Colonic mucosa (tissue), 4 donors: ENCODE results near the gene DGKB. TPM values are rescaled to one million over a fixed set of nuclear protein-coding genes. Genes with fewer than 3 reads are reported as not detected.

Experiments
- DNase-seq: peaks from one replicate; pipeline ENCODE4 v3.0.0-alpha.2; 2020
- H3K27ac ChIP-seq: fragments of 200-600 bp; one replicate; pipeline ENCODE4 v1.8.0; 2021
- H3K27me3 ChIP-seq: fragments of 200-600 bp; one replicate; pipeline ENCODE4 v1.8.0; 2021
- H3K36me3 ChIP-seq: fragments of 200-600 bp; one replicate; pipeline ENCODE4 v1.8.0; 2021
- H3K4me1 ChIP-seq: fragments of 200-600 bp; one replicate; pipeline ENCODE4 v1.8.0; 2021; ENCODE audit warnings: mild to moderate bottlenecking
- H3K4me3 ChIP-seq: fragments of 200-600 bp; one replicate; pipeline ENCODE4 v1.8.0; 2021
- H3K9ac ChIP-seq, 2 donors: one replicate each; pipeline ENCODE4 v1.7.0; 2013; ENCODE audit warnings: control low read depth in 2 of 2, low read depth in 2 of 2, low read length in 2 of 2
- H3K9me3 ChIP-seq: fragments of 200-600 bp; one replicate; pipeline ENCODE4 v1.8.0; 2021
- CTCF ChIP-seq: fragments of 200-600 bp; IDR thresholded peaks from one replicate; pipeline ENCODE4 v1.8.0; 2022; ENCODE audit warnings: antibody characterized with exemption, mild to moderate bottlenecking
- intact Hi-C: fragments of 100-400 bp; cut with DNase I; formaldehyde crosslinking; loops from one replicate; pipeline ENCODE4 v1.14.1; 2022
- total RNA-seq, 2 donors: library from RNA; stranded (reverse); fragmentation: NEBNext Ultra II Directional in 1 of 2; extraction: Animal tissue kit (Norgen Biotek cat#: 25700) in 1 of 2; gene quantifications; one replicate each; pipeline ENCODE4 v1.2.1, GENCODE V29; 2021
- donor health status: healthy.
- donor health status: DM: no; HTN: no; CAD: no.
- donor health status: DM: no; HTN: no; CAD: no.

DGKB gene
- total RNA-seq, 2 donors from 2014 or later, result 0.25 to 0.61 TPM

- H3K4me3 ChIP-seq, result no peak overlapping the region
- no peak for DNase-seq
- intact Hi-C loops, result no loop called here
Measured at GRCh38 chr7:14843755-14844154, 58.8 kb downstream of the DGKB start.

GRCh38 chr7:14842523-14842922 is 60.0 kb downstream of the DGKB start:
- DNase-seq, result no peak
- Histone ChIP-seq H3K9me3 (no peaks in the 10 kb centered on the region), H3K4me1 (no peaks in the 10 kb centered on the region)

More at GRCh38 chr7:14843755-14844154, 58.8 kb downstream of the DGKB start:
- Histone ChIP-seq H3K9me3 (no peaks in the 10 kb centered on the region), H3K27ac (no peak overlapping the region), H3K36me3 (no peaks in the 10 kb centered on the region), H3K27me3 (no peaks in the 10 kb centered on the region), H3K4me1 (no peaks in the 10 kb centered on the region), H3K9ac (no peak overlapping the region)
- TF ChIP-seq CTCF, result no peak

GRCh38 chr7:14841869-14842268 is 60.7 kb downstream of the DGKB start:
- no peaks in the 10 kb centered on the region for H3K4me1 ChIP-seq
- H3K9ac ChIP-seq, result no peak overlapping the region
- H3K4me3 ChIP-seq, result no peak overlapping the region
- intact Hi-C loops, result no loop called here
- no peaks in the 10 kb centered on the region for H3K9me3 ChIP-seq
- TF ChIP-seq CTCF, result no peak
- H3K36me3 ChIP-seq, result no peaks in the 10 kb centered on the region
- no peaks in the 10 kb centered on the region for H3K27me3 ChIP-seq
- no peak overlapping the region for H3K27ac ChIP-seq
- no peak for DNase-seq

More at GRCh38 chr7:14842523-14842922, 60.0 kb downstream of the DGKB start:
- Histone ChIP-seq H3K9ac (no peak overlapping the region), H3K36me3 (no peaks in the 10 kb centered on the region), H3K27me3 (no peaks in the 10 kb centered on the region), H3K27ac (no peak overlapping the region), H3K4me3 (no peak overlapping the region)
- no peak for TF ChIP-seq CTCF
- intact Hi-C loops, result no loop called here

GRCh38 chr7:14841086-14841485 is 61.5 kb downstream of the DGKB start:
- Histone ChIP-seq H3K9ac (no peak overlapping the region), H3K9me3 (no peaks in the 10 kb centered on the region), H3K4me3 (no peak overlapping the region), H3K27me3 (no peaks in the 10 kb centered on the region), H3K27ac (no peak overlapping the region), H3K36me3 (no peaks in the 10 kb centered on the region), H3K4me1 (no peaks in the 10 kb centered on the region)
- TF ChIP-seq CTCF, result no peak
- no peak for DNase-seq
- intact Hi-C loops, result no loop called here

GRCh38 chr7:14839307-14839706 is 63.2 kb downstream of the DGKB start:
- no peaks in the 10 kb centered on the region for H3K4me1 ChIP-seq
- intact Hi-C loops, result no loop called here
- H3K27me3 ChIP-seq, result no peaks in the 10 kb centered on the region
- H3K9me3 ChIP-seq, result no peaks in the 10 kb centered on the region
- no peak overlapping the region for H3K27ac ChIP-seq
- H3K4me3 ChIP-seq, result no peak overlapping the region
- no peak overlapping the region for H3K9ac ChIP-seq
- DNase-seq, result no peak
- no peaks in the 10 kb centered on the region for H3K36me3 ChIP-seq
- TF ChIP-seq CTCF, result no peak

GRCh38 chr7:14837216-14837615 is 65.3 kb downstream of the DGKB start:
- Histone ChIP-seq H3K4me1 (no peaks in the 10 kb centered on the region), H3K9ac (no peak overlapping the region), H3K27ac (no peak overlapping the region), H3K4me3 (no peak overlapping the region), H3K27me3 (no peaks in the 10 kb centered on the region), H3K36me3 (no peaks in the 10 kb centered on the region), H3K9me3 (no peaks in the 10 kb centered on the region)
- TF ChIP-seq CTCF, result no peak
- no peak for DNase-seq
- intact Hi-C loops, result no loop called here
